Femur (tissue), 1 donor: ENCODE measurements around the gene SHMT2.

Experiments used
- DNase-seq: peaks from one replicate; pipeline ENCODE4 v3.0.0-alpha.2; 2017

The SHMT2 gene

DNA sequence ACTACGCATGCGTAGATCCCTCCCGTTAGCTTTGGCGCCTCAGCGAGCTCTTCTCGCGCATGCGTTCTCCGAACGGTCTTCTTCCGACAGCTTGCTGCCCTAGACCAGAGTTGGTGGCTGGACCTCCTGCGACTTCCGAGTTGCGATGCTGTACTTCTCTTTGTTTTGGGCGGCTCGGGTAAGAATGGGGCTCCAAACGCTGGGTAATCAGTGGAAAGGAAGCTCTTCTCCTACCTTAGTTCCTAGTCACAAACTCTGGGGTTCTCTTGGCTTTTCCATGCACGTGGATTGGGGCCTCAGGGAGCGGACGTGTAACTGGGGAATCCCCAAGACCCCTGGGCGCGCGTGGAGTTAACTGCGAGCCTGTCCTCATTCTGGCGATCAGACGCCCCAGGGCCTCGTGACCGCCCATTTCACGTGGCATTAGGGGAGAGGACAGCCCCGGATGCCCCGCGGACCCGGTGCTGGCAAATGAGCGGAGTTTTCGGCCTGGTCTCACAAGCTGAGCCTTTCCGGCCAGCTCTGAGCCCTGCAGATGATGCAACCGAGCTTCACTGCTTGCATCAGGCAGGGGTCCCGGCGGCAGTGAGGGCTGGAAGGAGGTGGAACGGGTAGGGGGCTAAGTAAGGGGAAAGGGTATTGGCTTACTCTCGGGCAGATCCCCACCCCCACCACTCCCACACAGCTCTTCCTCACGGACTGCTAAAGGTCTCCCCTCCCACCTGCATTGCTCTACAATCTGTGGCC, at the start of gene SHMT2:
SHMT2 (plus strand) TSS at position 78 of the 747 bp plus-strand sequence; CDS start at position 146, 68 bp downstream.
- DNase-seq: peak; percentile 96

GRCh38 chr12:57180321-57180989, 49.1 kb upstream of the SHMT2 start:
- no peak for DNase-seq

DNA sequence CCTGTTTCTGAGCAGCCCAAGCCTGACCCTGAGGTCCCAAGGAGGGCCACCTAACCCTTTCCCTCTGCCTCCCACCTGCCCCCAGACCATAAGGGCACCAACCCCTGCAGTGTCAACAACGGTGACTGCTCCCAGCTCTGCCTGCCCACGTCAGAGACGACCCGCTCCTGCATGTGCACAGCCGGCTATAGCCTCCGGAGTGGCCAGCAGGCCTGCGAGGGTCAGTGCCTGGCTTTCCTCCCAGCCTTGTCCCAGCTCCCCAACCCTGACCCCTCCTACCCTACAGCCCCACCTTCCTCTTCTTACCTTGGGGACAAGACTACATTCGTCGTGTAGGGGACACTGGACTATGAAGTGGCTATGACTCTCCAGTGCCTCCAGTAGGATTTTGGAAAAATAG, 48.4 kb upstream of the SHMT2 start:
- no peak for DNase-seq

DNA sequence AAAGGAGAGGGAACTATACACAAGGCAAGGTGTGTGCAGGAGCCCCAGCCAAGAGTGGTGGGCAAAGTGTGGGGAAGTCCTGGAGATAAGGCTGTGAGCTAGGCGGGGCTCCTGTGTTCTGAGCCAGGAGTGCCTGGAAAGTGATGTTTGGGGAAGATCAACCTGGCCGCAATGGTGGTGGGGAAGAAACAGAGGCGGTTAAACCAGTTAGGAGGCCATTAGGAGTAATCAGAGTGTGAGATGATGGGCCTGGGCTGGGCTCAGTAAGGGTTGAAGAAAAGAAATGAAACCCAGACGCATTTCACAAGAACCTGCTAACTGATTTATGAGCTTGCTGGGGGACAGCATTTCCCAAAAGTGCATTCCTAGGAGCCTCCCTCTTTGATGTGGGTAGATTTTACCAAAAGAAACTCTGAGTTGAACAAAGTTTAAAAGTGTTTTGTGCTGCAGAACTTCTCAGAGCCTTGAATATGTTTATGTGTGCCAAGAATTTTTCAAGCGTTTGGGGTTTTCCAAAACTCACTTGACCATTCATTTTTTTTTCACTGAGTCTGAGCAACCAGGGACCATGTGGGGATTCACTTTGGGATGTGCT, 47.9 kb upstream of the SHMT2 start:
- DNase-seq: no peak

GRCh38 chr12:57182918-57183575, 46.5 kb upstream of the SHMT2 start:
- DNase-seq: peak; percentile 82

DNA sequence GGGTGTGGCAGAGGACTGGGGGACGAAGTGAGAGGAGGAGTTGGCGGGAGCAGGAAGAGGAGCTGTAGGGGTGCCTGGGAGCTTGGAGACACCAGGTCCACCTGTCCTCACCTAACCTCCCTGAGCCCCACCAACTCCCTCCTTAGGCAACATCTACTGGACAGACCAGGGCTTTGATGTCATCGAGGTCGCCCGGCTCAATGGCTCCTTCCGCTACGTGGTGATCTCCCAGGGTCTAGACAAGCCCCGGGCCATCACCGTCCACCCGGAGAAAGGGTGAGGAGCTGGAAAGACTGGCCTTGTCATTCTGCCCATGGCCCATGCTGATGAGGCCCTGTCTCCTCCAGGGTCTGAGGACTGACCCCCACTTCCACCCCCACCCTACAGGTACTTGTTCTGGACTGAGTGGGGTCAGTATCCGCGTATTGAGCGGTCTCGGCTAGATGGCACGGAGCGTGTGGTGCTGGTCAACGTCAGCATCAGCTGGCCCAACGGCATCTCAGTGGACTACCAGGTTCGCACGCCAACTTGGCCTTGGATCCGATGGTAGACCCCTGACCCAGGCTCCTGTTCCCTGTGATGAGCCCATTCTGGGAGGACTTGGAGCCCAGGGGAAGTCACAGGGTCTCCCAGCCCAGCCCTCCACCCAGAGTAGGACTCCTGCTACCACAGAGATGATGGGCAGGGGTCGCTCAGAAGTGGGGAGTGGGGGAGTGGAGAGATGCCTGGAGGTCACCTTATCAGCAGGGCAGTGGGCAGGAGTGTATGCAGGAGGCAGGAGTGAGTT, 45.4 kb upstream of the SHMT2 start:
- DNase-seq: no peak

GRCh38 chr12:57185403-57185802, 44.1 kb upstream of the SHMT2 start:
- DNase-seq: no peak

GRCh38 chr12:57185906-57186508, 43.5 kb upstream of the SHMT2 start:
- DNase-seq: no peak

- no peak for DNase-seq
Observed at GRCh38 chr12:57187222-57188089, 42.1 kb upstream of the SHMT2 start.

DNA sequence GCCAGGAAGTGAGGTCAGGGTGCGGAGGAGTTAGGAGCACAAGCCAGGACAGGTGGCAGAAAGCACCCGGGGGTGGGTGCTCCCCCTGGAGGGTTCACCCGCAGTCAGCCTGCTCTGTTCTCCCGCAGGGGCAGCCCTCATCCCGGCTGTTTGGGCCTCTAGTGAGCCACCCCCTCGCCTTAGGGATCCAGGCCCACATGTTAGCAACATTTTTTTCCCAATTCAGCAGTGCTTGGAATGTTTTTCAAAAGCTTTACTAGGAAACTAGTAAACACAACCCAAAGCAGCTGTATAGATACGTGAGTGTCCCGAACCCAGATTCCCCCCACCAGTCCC, 41.5 kb upstream of the SHMT2 start:
- DNase-seq: no peak

GRCh38 chr12:57190037-57190436, 39.5 kb upstream of the SHMT2 start:
- DNase-seq: no peak

DNA sequence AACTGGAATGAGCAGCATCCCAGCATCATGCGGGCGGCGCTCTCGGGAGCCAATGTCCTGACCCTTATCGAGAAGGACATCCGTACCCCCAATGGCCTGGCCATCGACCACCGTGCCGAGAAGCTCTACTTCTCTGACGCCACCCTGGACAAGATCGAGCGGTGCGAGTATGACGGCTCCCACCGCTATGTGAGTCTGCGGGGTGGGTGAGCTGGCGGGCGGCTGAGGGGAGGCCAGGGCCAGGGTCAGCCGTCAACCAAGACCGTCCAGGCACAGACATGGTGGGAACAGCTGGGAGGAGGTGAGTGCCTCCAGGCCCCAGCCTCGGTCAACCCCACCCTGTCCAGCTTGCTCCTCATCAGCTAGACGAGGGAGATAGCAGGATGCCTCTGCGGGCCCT, 38.7 kb upstream of the SHMT2 start:
- DNase-seq: no peak

DNA sequence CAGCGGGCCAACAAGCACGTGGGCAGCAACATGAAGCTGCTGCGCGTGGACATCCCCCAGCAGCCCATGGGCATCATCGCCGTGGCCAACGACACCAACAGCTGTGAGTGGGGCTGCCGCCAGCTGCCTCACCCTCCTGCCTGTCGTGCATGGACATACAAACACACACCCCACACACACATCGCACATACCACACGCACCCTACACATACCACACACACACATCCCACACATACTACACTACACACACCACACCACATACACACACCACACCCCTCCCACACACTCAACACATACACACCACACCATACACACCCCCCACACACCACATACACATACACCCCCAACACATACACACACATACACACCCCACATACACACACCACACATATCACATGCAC, 38.1 kb upstream of the SHMT2 start:
- no peak for DNase-seq

DNA sequence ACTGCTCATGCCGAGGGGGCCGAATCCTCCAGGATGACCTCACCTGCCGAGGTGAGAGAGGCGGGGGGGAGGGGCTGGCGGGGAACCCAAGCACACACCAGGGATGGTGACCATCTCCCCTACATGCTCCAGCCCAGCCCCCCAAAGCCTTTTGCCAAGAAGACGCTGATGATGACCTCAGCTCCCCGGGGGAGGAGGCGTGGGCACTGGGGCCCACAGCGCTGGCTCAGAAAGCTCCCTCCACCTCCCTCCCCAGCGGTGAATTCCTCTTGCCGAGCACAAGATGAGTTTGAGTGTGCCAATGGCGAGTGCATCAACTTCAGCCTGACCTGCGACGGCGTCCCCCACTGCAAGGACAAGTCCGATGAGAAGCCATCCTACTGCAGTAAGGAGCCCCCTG, 36.6 kb upstream of the SHMT2 start:
- DNase-seq: no peak

- DNase-seq: no peak
Observed at GRCh38 chr12:57193706-57194245, 35.7 kb upstream of the SHMT2 start.

DNA sequence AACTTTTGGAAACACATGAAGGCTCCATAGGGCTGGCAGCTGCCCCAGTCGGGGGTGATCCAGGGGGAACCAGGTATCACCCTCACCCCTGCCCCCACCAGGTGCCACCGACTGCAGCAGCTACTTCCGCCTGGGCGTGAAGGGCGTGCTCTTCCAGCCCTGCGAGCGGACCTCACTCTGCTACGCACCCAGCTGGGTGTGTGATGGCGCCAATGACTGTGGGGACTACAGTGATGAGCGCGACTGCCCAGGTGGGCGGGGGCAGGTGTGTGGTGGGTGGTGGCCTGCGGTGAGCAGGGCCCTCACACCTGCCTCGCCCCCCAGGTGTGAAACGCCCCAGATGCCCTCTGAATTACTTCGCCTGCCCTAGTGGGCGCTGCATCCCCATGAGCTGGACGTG, 35.3 kb upstream of the SHMT2 start:
- DNase-seq: no peak

DNA sequence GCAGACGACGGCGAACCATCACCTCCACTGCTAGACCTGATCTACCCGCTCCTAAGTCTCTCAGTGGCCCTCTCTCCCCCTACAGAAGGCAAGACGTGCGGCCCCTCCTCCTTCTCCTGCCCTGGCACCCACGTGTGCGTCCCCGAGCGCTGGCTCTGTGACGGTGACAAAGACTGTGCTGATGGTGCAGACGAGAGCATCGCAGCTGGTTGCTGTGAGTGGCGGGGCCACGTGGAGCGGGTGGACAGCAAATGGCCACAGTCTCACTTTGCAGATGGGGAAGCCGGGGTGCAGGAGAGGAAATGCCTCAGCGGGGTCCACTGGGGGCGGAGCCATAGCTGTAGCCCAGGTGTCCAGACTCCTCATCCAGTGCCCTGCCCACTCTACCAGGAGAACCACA, 34.3 kb upstream of the SHMT2 start:
- DNase-seq: no peak

DNA sequence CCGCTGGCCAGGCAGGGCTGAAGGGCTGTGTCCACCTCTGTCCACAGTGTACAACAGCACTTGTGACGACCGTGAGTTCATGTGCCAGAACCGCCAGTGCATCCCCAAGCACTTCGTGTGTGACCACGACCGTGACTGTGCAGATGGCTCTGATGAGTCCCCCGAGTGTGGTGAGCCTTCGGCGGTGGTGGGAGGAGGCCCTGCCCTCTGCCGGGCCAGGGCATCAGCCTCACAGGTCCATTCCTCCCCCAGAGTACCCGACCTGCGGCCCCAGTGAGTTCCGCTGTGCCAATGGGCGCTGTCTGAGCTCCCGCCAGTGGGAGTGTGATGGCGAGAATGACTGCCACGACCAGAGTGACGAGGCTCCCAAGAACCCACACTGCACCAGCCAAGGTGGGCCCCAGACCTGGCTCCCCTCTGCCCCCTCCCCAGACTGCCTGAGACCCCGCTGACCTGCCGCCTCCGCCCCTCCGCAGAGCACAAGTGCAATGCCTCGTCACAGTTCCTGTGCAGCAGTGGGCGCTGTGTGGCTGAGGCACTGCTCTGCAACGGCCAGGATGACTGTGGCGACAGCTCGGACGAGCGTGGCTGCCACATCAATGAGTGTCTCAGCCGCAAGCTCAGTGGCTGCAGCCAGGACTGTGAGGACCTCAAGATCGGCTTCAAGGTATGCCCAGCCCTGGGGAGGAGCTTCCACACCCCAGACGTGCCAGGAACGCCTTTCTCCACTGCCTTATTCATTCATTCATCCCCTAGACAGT, 33.7 kb upstream of the SHMT2 start:
- DNase-seq: no peak

DNA sequence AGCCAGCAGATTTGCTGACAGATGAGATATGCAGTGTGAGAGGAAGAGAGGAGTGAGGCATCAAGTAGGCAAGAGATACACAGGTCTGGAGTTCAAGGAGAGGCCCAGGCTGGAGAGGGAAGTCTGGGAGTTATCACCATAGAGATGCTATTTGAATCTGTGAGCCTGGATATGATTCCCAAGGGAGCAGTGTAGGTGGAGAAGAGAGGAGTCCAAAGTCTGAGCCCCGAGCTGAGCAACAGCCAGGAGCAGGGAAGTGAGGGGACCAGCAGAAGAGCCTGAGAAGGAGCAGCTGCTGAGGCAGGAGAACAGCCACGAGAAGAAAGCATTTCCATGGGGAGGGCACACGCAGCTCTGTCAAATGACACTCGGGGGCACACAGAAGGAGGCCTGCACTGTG, 33.1 kb upstream of the SHMT2 start:
- DNase-seq: no peak

DNA sequence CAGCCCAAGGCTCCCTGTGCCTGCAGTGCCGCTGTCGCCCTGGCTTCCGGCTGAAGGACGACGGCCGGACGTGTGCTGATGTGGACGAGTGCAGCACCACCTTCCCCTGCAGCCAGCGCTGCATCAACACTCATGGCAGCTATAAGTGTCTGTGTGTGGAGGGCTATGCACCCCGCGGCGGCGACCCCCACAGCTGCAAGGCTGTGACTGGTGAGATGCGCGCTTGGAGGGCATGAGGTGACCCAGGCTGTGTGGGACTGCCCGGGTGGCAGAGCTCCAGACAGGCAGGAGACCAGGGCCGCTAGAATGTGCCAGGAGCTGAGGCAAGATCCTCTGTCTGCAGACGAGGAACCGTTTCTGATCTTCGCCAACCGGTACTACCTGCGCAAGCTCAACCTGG, 32.6 kb upstream of the SHMT2 start:
- no peak for DNase-seq
